ENCODE measurements around the gene HYAL2. TPM values are rescaled to one million over a fixed set of nuclear protein-coding genes. Genes with fewer than 3 reads are reported as not detected.

Gene HYAL2
- total RNA-seq, 5 donors from 2014 or later (not counting 1 experiment from before 2014, with no cell fraction given), result 0.50 to 6.8 (median 3.0) TPM

- Mint-ChIP-seq H3K9me3 (no peaks in the 10 kb centered on the region), H3K27me3 (no peaks in the 10 kb centered on the region), H3K36me3 (no peaks in the 10 kb centered on the region), H3K4me3 (no peak within 1 kb of the TSS), H3K4me1 (peaks cover 21 to 23% (median 21%) of the 10 kb centered on the region in 3 donors), H3K27ac (no peak within 1 kb of the TSS)
- DNase-seq, result no peak
- H3K27ac ChIP-seq (ENCODE audit: low read length), result no peak within 1 kb of the TSS
- no peaks in the 10 kb centered on the region for H3K9me3 ChIP-seq
- peaks cover 0 to 4% of the 10 kb centered on the region in 2 donors for H3K36me3 ChIP-seq (ENCODE audit: control insufficient read depth in 2 of 2, extremely low read depth in 1 of 2, insufficient read depth in 1 of 2, low read length in 1 of 2)
- ChIA-PET CTCF (no interaction called here), POLR2A (no interaction called here)
- H3K4me3 ChIP-seq (ENCODE audit: control insufficient read depth in 1 of 2, extremely low read depth in 1 of 2, low read length in 1 of 2), result no peak within 1 kb of the TSS
- H3K4me1 ChIP-seq (ENCODE audit: control insufficient read depth in 1 of 2, extremely low read depth in 1 of 2, insufficient read depth in 2 of 2, low read length in 2 of 2), result peaks cover 8 to 26% of the 10 kb centered on the region in 2 experiments
- H3K27me3 ChIP-seq (replicated peaks in 1 of 2; ENCODE audit: control insufficient read depth in 2 of 2, extremely low read depth in 1 of 2, insufficient read depth in 2 of 2, low read length in 1 of 2), result no peaks in the 10 kb centered on the region
- WGBS (ENCODE audit: insufficient coverage), result 89% methylated on average over 10 of the region's 14 CpGs
- no peak for ATAC-seq (replicated peaks in 1 of 4)
Observed at GRCh38 chr3:50303013-50303815, 19.3 kb downstream of the HYAL2 start, which contains the start of gene HYAL1. HYAL1 (minus strand) TSS chr3:50303574; CDS start chr3:50302956, 618 bp downstream.

- Mint-ChIP-seq H3K9me3 (no peaks in the 10 kb centered on the region), H3K4me3 (no peak overlapping the region), H3K36me3 (no peaks in the 10 kb centered on the region), H3K27me3 (no peaks in the 10 kb centered on the region), H3K4me1 (peaks cover 25 to 30% (median 30%) of the 10 kb centered on the region in 3 donors), H3K27ac (no peak overlapping the region)
- ATAC-seq (replicated peaks in 1 of 4) (no peak), DNase-seq (no peak)
- WGBS (ENCODE audit: insufficient coverage), result 96% methylated on average over 32 of the region's 32 CpGs
- peaks cover 9 to 34% of the 10 kb centered on the region in 2 experiments for H3K4me1 ChIP-seq (ENCODE audit: control insufficient read depth in 1 of 2, extremely low read depth in 1 of 2, insufficient read depth in 2 of 2, low read length in 2 of 2)
- H3K9me3 ChIP-seq, result no peaks in the 10 kb centered on the region
- H3K27ac ChIP-seq (ENCODE audit: low read length), result no peak overlapping the region
- peaks cover 0 to 4% of the 10 kb centered on the region in 2 donors for H3K36me3 ChIP-seq (ENCODE audit: control insufficient read depth in 2 of 2, extremely low read depth in 1 of 2, insufficient read depth in 1 of 2, low read length in 1 of 2)
- no peaks in the 10 kb centered on the region for H3K27me3 ChIP-seq (replicated peaks in 1 of 2; ENCODE audit: control insufficient read depth in 2 of 2, extremely low read depth in 1 of 2, insufficient read depth in 2 of 2, low read length in 1 of 2)
- CTCF ChIA-PET, result no interaction called here
- POLR2A ChIA-PET, result no interaction called here
- no peak overlapping the region for H3K4me3 ChIP-seq (ENCODE audit: control insufficient read depth in 1 of 2, extremely low read depth in 1 of 2, low read length in 1 of 2)
Observed at GRCh38 chr3:50302095-50303012, 20.2 kb downstream of the HYAL2 start.

- ChIA-PET CTCF (interaction anchor here in 1 of 2 donors (0.6 kb wide), 1 partner anchor 26 kb away, joined by 3 read pairs; no protein-coding TSS in a partner anchor), POLR2A (interaction anchor here (0.6 to 1.9 kb wide), 2 partner anchors 36 to 49 kb away, joined by 5 to 10 read pairs; no protein-coding TSS in a partner anchor)
- H3K4me3 Mint-ChIP-seq, result peak overlapping the region; percentile 28 to 97 (median 96)
- no peak for DNase-seq
- 98% methylated on average over 4 of the region's 6 CpGs for WGBS (ENCODE audit: insufficient coverage)
- peaks cover 9 to 38% of the 10 kb centered on the region in 2 experiments for H3K4me1 ChIP-seq (ENCODE audit: control insufficient read depth in 1 of 2, extremely low read depth in 1 of 2, insufficient read depth in 2 of 2, low read length in 2 of 2)
- no peaks in the 10 kb centered on the region for H3K36me3 Mint-ChIP-seq
- H3K4me3 ChIP-seq (ENCODE audit: control insufficient read depth in 1 of 2, extremely low read depth in 1 of 2, low read length in 1 of 2), result no peak overlapping the region
- H3K27me3 ChIP-seq (replicated peaks in 1 of 2; ENCODE audit: control insufficient read depth in 2 of 2, extremely low read depth in 1 of 2, insufficient read depth in 2 of 2, low read length in 1 of 2), result no peaks in the 10 kb centered on the region
- H3K9me3 ChIP-seq, result no peaks in the 10 kb centered on the region
- no peaks in the 10 kb centered on the region for H3K9me3 Mint-ChIP-seq
- no peak for ATAC-seq (replicated peaks in 1 of 4)
- H3K27ac ChIP-seq (ENCODE audit: low read length), result no peak overlapping the region
- peaks cover 4 to 5% of the 10 kb centered on the region in 2 donors for H3K36me3 ChIP-seq (ENCODE audit: control insufficient read depth in 2 of 2, extremely low read depth in 1 of 2, insufficient read depth in 1 of 2, low read length in 1 of 2)
- no peaks in the 10 kb centered on the region for H3K27me3 Mint-ChIP-seq
- peaks cover 25 to 33% (median 33%) of the 10 kb centered on the region in 3 donors for H3K4me1 Mint-ChIP-seq
- peak overlapping the region; percentile 98 to 100 for H3K27ac Mint-ChIP-seq
Observed at GRCh38 chr3:50300681-50301254, 21.8 kb downstream of the HYAL2 start.

GRCh38 chr3:50299929-50300680, 22.4 kb downstream of the HYAL2 start:
- 61% methylated on average over 7 of the region's 12 CpGs for WGBS (ENCODE audit: insufficient coverage)
- no peak for DNase-seq

GRCh38 chr3:50299638-50299928, 23.0 kb downstream of the HYAL2 start:
- Mint-ChIP-seq H3K27me3 (no peaks in the 10 kb centered on the region), H3K4me3 (peak overlapping the region; percentile 95 to 97 (median 96)), H3K4me1 (peaks cover 25 to 33% (median 33%) of the 10 kb centered on the region in 3 donors), H3K27ac (peak overlapping the region; percentile 98 to 100), H3K9me3 (no peaks in the 10 kb centered on the region), H3K36me3 (no peaks in the 10 kb centered on the region)
- Histone ChIP-seq H3K4me1 (ENCODE audit: control insufficient read depth in 1 of 2, extremely low read depth in 1 of 2, insufficient read depth in 2 of 2, low read length in 2 of 2) (peaks cover 9 to 38% of the 10 kb centered on the region in 2 experiments), H3K9me3 (no peaks in the 10 kb centered on the region), H3K27me3 (replicated peaks in 1 of 2; ENCODE audit: control insufficient read depth in 2 of 2, extremely low read depth in 1 of 2, insufficient read depth in 2 of 2, low read length in 1 of 2) (no peaks in the 10 kb centered on the region), H3K4me3 (ENCODE audit: control insufficient read depth in 1 of 2, extremely low read depth in 1 of 2, low read length in 1 of 2) (peak overlapping the region; percentile 74 to 92), H3K36me3 (ENCODE audit: control insufficient read depth in 2 of 2, extremely low read depth in 1 of 2, insufficient read depth in 1 of 2, low read length in 1 of 2) (peaks cover 4 to 5% of the 10 kb centered on the region in 2 donors), H3K27ac (ENCODE audit: low read length) (peak overlapping the region; percentile 95)
- DNase-seq (no peak), ATAC-seq (replicated peaks in 1 of 4) (no peak)
- WGBS (ENCODE audit: insufficient coverage), result 2% methylated on average over 12 of the region's 12 CpGs
- ChIA-PET CTCF (interaction anchor here in 1 of 2 donors (0.7 to 1.8 kb wide), 11 partner anchors 18 to 128 kb away, joined by 3 to 16 read pairs (median 7); partner anchors contain the start of genes CYB561D2, GNAI2 and NPRL2), POLR2A (interaction anchor here in 1 of 2 donors (0.6 to 1.9 kb wide), 5 partner anchors 22 to 486 kb away, joined by 3 to 13 read pairs (median 4); partner anchors contain the start of genes GNAI2 and UBA7)

More at GRCh38 chr3:50299929-50300680, 22.4 kb downstream of the HYAL2 start:
- Mint-ChIP-seq H3K4me1 (peaks cover 25 to 33% (median 33%) of the 10 kb centered on the region in 3 donors), H3K27ac (peak overlapping the region; percentile 98 to 100), H3K27me3 (no peaks in the 10 kb centered on the region), H3K4me3 (peak overlapping the region; percentile 95 to 97 (median 96)), H3K36me3 (no peaks in the 10 kb centered on the region), H3K9me3 (no peaks in the 10 kb centered on the region)
- peak overlapping the region; percentile 74 to 92 for H3K4me3 ChIP-seq (ENCODE audit: control insufficient read depth in 1 of 2, extremely low read depth in 1 of 2, low read length in 1 of 2)
- H3K4me1 ChIP-seq (ENCODE audit: control insufficient read depth in 1 of 2, extremely low read depth in 1 of 2, insufficient read depth in 2 of 2, low read length in 2 of 2), result peaks cover 9 to 38% of the 10 kb centered on the region in 2 experiments
- peaks cover 4 to 5% of the 10 kb centered on the region in 2 donors for H3K36me3 ChIP-seq (ENCODE audit: control insufficient read depth in 2 of 2, extremely low read depth in 1 of 2, insufficient read depth in 1 of 2, low read length in 1 of 2)
- POLR2A ChIA-PET, result interaction anchor here in 1 of 2 donors (0.6 to 1.9 kb wide), 4 partner anchors 21 to 486 kb away, joined by 3 to 13 read pairs (median 6); partner anchors contain the start of gene UBA7
- peak overlapping the region; percentile 95 for H3K27ac ChIP-seq (ENCODE audit: low read length)
- no peak for ATAC-seq (replicated peaks in 1 of 4)
- H3K27me3 ChIP-seq (replicated peaks in 1 of 2; ENCODE audit: control insufficient read depth in 2 of 2, extremely low read depth in 1 of 2, insufficient read depth in 2 of 2, low read length in 1 of 2), result no peaks in the 10 kb centered on the region
- H3K9me3 ChIP-seq, result no peaks in the 10 kb centered on the region
- CTCF ChIA-PET, result interaction anchor here in 1 of 2 donors (0.5 to 1.8 kb wide), 10 partner anchors 17 to 292 kb away, joined by 3 to 16 read pairs (median 7); partner anchors contain the start of genes CYB561D2, GNAI2 and NPRL2
